PC-9 (cell line): Measurements from ENCODE around the gene HIRA.

ENCODE experiments used
- EZH2 ChIP-seq: fragments of 200-600 bp; sonication (generic); IDR thresholded peaks from 2 replicates; pipeline ENCODE4 v1.8.0; 2017; ENCODE audit warnings: antibody characterized with exemption, low read depth
- TF ChIP-seq, protein P1 (sequence below): fragments of 200-600 bp; sonication (generic); conservative IDR thresholded peaks from 2 replicates; pipeline ENCODE4 v1.6.1; 2017; ENCODE audit warnings: mixed run types, antibody characterized with exemption, mild to moderate bottlenecking, moderate library complexity

GRCh38 chr22:19285831-19286230, 145.7 kb downstream of the HIRA start:
- TF ChIP-seq, protein P1, sequence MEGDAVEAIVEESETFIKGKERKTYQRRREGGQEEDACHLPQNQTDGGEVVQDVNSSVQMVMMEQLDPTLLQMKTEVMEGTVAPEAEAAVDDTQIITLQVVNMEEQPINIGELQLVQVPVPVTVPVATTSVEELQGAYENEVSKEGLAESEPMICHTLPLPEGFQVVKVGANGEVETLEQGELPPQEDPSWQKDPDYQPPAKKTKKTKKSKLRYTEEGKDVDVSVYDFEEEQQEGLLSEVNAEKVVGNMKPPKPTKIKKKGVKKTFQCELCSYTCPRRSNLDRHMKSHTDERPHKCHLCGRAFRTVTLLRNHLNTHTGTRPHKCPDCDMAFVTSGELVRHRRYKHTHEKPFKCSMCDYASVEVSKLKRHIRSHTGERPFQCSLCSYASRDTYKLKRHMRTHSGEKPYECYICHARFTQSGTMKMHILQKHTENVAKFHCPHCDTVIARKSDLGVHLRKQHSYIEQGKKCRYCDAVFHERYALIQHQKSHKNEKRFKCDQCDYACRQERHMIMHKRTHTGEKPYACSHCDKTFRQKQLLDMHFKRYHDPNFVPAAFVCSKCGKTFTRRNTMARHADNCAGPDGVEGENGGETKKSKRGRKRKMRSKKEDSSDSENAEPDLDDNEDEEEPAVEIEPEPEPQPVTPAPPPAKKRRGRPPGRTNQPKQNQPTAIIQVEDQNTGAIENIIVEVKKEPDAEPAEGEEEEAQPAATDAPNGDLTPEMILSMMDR, result no peak
- TF ChIP-seq EZH2, result no peak
